Hepatocyte (in vitro differentiated cells): ENCODE data around the gene GIMAP7.

ENCODE experiments used
- EZH2 ChIP-seq: fragments of 200-600 bp; sonication (generic); IDR thresholded peaks from 2 replicates; pipeline ENCODE4 v1.6.1; 2016; ENCODE audit warnings: antibody characterized with exemption, mild to moderate bottlenecking, borderline replicate concordance
- EZH2phosphoT487 ChIP-seq: fragments of 200-600 bp; sonication (generic); IDR thresholded peaks from one replicate; pipeline ENCODE4 v1.6.1; 2018; ENCODE audit warnings: antibody characterized with exemption, mild to moderate bottlenecking, low read depth, moderate library complexity; ENCODE audit not compliant: unreplicated experiment, severe bottlenecking
- TF ChIP-seq, protein P1 (sequence below): fragments of 200-600 bp; sonication (generic); IDR thresholded peaks from 2 replicates; pipeline ENCODE4 v1.5.1; 2016; ENCODE audit warnings: antibody characterized with exemption, mild to moderate bottlenecking; ENCODE audit not compliant: poor library complexity

DNA sequence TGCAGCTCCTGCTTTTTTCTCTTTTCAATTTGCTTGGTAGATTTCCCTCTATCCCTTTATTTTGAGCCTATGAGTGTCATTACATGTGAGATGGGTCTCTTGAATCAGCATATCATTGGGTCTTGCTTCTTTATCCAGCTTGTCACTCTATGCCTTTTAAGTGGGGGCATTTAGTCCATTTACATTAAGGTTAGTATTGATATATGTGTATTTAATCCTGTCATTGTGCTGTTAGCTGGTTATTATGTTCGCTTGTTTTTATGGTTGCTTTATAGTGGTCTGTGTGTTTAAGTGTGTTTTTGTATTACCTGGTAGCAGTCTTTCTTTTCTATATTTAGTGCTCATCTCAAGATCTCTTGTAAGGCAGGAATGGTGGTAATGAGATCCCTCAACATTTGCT lies 17.0 kb downstream of the GIMAP7 start:
- TF ChIP-seq, protein P1, sequence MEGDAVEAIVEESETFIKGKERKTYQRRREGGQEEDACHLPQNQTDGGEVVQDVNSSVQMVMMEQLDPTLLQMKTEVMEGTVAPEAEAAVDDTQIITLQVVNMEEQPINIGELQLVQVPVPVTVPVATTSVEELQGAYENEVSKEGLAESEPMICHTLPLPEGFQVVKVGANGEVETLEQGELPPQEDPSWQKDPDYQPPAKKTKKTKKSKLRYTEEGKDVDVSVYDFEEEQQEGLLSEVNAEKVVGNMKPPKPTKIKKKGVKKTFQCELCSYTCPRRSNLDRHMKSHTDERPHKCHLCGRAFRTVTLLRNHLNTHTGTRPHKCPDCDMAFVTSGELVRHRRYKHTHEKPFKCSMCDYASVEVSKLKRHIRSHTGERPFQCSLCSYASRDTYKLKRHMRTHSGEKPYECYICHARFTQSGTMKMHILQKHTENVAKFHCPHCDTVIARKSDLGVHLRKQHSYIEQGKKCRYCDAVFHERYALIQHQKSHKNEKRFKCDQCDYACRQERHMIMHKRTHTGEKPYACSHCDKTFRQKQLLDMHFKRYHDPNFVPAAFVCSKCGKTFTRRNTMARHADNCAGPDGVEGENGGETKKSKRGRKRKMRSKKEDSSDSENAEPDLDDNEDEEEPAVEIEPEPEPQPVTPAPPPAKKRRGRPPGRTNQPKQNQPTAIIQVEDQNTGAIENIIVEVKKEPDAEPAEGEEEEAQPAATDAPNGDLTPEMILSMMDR: no peak
- TF ChIP-seq EZH2: no peak
- TF ChIP-seq EZH2phosphoT487: no peak
